ENCODE data around the gene ADGRV1.
A peak's percentile ranks its signal among the peaks of the same experiment; 100 is the strongest.

ADGRV1 gene, protein sequence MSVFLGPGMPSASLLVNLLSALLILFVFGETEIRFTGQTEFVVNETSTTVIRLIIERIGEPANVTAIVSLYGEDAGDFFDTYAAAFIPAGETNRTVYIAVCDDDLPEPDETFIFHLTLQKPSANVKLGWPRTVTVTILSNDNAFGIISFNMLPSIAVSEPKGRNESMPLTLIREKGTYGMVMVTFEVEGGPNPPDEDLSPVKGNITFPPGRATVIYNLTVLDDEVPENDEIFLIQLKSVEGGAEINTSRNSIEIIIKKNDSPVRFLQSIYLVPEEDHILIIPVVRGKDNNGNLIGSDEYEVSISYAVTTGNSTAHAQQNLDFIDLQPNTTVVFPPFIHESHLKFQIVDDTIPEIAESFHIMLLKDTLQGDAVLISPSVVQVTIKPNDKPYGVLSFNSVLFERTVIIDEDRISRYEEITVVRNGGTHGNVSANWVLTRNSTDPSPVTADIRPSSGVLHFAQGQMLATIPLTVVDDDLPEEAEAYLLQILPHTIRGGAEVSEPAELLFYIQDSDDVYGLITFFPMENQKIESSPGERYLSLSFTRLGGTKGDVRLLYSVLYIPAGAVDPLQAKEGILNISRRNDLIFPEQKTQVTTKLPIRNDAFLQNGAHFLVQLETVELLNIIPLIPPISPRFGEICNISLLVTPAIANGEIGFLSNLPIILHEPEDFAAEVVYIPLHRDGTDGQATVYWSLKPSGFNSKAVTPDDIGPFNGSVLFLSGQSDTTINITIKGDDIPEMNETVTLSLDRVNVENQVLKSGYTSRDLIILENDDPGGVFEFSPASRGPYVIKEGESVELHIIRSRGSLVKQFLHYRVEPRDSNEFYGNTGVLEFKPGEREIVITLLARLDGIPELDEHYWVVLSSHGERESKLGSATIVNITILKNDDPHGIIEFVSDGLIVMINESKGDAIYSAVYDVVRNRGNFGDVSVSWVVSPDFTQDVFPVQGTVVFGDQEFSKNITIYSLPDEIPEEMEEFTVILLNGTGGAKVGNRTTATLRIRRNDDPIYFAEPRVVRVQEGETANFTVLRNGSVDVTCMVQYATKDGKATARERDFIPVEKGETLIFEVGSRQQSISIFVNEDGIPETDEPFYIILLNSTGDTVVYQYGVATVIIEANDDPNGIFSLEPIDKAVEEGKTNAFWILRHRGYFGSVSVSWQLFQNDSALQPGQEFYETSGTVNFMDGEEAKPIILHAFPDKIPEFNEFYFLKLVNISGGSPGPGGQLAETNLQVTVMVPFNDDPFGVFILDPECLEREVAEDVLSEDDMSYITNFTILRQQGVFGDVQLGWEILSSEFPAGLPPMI (N-terminal part only)

DNA sequence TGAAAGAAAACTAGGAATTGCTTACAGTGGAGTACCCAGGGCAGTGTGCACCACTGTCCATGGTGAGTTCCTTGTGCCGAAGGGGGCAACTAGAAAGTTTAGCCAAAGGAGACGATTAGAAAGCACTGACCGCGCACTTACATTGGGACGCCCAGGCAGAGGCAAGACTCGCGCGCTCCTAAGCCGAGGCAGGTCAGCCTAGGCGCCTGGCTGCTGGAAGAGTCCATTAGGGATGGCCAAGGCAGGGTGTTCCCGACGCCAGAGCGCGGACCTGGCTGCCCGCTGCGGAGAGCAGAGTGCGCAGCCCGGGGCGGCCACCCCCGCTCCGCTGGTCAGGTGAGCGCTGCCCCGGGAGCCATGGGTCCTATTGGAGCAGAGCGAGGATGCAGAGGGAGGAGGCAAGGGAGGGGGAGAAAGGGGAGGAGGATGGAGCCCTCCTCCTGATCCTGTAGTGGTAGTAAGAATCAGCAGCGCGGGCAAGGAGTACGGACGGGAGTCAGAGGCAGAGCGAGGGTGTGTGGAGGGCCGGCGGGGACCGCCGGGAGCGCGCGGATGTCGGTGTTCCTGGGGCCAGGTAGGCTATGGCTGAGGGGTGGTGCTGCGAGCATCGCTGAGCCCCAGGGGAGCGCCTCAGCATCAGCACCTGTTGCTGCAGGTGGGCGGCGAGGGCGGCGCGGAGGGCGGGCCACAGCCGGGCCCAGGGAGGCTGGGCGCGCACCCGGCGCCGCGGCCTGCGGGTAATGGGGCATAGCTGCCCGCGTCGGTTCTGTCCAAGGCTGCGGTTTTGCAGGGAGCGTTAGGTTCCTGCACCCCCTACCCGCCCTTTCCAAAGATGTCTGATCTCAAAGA lies at the start of gene ADGRV1:
Gene ADGRV1, plus strand, starts transcription at position 454 of the 849 bp plus-strand sequence. Its CDS starts 99 bp downstream, at position 553.
- H3K27ac ChIP-seq: no peak within 1 kb of the TSS

DNA sequence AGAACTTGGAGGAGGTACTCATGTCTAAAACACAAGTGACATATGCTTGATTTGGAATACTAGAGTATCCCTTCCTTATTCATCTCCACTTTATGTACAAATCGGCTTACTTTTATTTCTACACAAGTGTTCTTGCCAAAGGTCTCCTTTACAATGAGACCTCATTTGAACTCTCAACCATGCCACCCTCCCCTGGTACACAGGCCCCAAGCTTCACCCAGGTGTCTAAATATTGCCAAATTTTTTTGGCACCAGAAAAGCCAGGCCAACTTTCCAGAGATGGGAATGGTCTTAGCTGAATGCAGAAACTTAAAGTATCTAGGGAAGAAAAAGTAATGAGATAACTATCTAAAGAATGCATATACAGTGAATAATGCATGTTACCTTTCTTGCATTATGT lies 48.2 kb upstream of the ADGRV1 start:
- H3K27ac ChIP-seq: no peak overlapping the region
- H3K4me3 ChIP-seq: no peak overlapping the region
- DNase-seq (ENCODE audit: low spot score): no peak
- TF ChIP-seq, protein P1, sequence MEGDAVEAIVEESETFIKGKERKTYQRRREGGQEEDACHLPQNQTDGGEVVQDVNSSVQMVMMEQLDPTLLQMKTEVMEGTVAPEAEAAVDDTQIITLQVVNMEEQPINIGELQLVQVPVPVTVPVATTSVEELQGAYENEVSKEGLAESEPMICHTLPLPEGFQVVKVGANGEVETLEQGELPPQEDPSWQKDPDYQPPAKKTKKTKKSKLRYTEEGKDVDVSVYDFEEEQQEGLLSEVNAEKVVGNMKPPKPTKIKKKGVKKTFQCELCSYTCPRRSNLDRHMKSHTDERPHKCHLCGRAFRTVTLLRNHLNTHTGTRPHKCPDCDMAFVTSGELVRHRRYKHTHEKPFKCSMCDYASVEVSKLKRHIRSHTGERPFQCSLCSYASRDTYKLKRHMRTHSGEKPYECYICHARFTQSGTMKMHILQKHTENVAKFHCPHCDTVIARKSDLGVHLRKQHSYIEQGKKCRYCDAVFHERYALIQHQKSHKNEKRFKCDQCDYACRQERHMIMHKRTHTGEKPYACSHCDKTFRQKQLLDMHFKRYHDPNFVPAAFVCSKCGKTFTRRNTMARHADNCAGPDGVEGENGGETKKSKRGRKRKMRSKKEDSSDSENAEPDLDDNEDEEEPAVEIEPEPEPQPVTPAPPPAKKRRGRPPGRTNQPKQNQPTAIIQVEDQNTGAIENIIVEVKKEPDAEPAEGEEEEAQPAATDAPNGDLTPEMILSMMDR (IDR thresholded peaks at IDR 0.05): no peak

More for the DNA sequence above, at the start of gene ADGRV1:
- peak within 1 kb of the TSS; percentile 69 for H3K4me3 ChIP-seq
- TF ChIP-seq, protein P1 (IDR thresholded peaks at IDR 0.05): no peak
- no peak for DNase-seq (ENCODE audit: low spot score)

DNA sequence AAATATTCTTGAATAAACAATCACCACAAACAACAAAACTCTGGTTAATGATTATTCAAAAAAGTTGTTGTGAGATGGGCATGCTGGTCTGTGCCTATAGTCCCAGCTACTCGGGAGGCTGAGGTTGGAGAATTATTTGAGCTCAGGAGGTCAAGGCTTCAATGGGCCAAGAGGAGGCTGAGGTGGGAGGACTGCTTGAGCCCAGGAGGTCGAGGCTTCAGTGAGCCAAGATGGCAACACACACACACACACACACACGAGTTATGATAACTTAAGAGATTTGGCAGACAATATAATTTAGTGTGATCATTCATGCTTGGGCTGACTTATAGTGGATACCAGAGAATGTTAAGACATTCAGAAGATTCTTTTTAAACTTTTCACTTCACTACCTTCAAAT lies 44.1 kb upstream of the ADGRV1 start:
- Histone ChIP-seq H3K4me3 (no peak overlapping the region), H3K27ac (no peak overlapping the region)
- DNase-seq (ENCODE audit: low spot score): no peak
- TF ChIP-seq, protein P1 (IDR thresholded peaks at IDR 0.05): no peak

DNA sequence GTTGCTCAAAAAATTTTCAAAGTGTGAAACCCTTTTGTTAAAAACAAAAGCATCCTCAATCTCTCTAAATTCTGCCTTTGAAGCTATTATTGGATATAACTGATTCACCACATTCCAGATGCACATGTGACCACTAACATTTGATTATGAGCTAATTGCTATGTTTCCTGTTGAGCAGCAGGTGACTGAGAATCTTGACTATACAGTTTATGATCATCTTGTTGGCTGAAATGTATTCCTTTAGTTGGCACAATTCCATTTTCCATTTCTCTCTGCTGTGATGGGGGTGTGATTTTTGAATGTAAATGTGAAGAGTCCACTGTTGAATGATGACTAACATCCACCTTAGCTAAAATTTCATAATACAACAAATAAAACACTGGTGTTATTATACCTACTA lies 39.9 kb upstream of the ADGRV1 start:
- Histone ChIP-seq H3K27ac (no peak overlapping the region), H3K4me3 (no peak overlapping the region)
- TF ChIP-seq, protein P1 (IDR thresholded peaks at IDR 0.05): no peak
- no peak for DNase-seq (ENCODE audit: low spot score)

DNA sequence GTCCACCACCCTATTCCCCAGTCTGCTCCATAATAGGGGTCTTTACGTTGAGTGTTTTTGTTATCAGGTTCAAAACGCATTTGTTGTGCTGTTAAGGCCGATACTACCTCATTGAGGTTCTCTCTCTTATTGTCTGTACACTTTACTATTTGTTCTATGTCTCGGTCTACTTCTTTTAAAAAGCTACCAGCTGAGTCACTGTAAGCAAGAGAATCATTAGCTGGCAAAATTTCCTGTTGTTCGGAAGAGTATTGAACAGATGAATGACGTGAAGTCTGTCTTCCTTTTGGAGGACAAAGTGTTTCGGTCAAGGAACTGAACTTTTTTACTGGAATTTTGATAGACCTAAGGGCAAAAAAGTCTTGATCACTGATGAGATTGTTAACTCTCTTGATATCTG lies 39.5 kb upstream of the ADGRV1 start:
- TF ChIP-seq, protein P1 (IDR thresholded peaks at IDR 0.05): no peak
- Histone ChIP-seq H3K4me3 (no peak overlapping the region), H3K27ac (no peak overlapping the region)
- DNase-seq (ENCODE audit: low spot score): no peak
